GM12878 (cell line): Measurements from ENCODE around the gene RPS16. TPM values are rescaled to one million over a fixed set of nuclear protein-coding genes. Genes with fewer than 3 reads are reported as not detected.

Experiments used
- ATAC-seq: fragments of 200-7000 bp; cut with Tn5 transposase; 3 replicates; pipeline ENCODE4 v1.9.1; 2020; ENCODE audit warnings: mild to moderate bottlenecking, moderate library complexity
- BruUV-seq: library from RNA; stranded (reverse); fragments of 400-500 nt; replicated peaks from 2 replicates; lab custom pipeline; 2021; lab: Mats Ljungman, UMichigan
- CTCF ChIA-PET: fragments of 300-600 bp; sonication (Branson Sonifier 250); formaldehyde crosslinking; extraction: SDS; loops from one replicate; lab custom pipeline; 2021; ENCODE audit warnings: inconsistent platforms; lab: Yijun Ruan, JAX
- POLR2A ChIA-PET: fragments of 350-600 bp; formaldehyde crosslinking; extraction: SDS; loops from one replicate; lab custom pipeline; 2021; ENCODE audit warnings: inconsistent platforms; lab: Charles Lee
- RAD21 ChIA-PET: fragments of 300-600 bp; sonication (Branson Sonifier 250); formaldehyde crosslinking; loops from one replicate; lab custom pipeline; 2023; ENCODE audit warnings: antibody characterized with exemption; ENCODE audit not compliant: unreplicated experiment; lab: Charles Lee
- SMC1A ChIA-PET: fragments of 300-600 bp; sonication (Branson Sonifier 250); formaldehyde crosslinking; loops from one replicate; lab custom pipeline; 2023; ENCODE audit not compliant: unreplicated experiment, uncharacterized antibody; lab: Charles Lee
- DNase-seq: peaks from one replicate; pipeline ENCODE4 v3.0.0-alpha.2; 2011; ENCODE audit warnings: low read depth, low spot score
- FAIRE-seq: peaks from 3 replicates; lab custom pipeline; 2011; peaks lifted over from hg19 to GRCh38; lab: Jason Lieb, UNC
- H2AFZ ChIP-seq: 2 replicates; pipeline ENCODE4 v1.6.0; 2011; ENCODE audit warnings: low read depth, low read length, control low read depth; ENCODE audit not compliant: control insufficient read depth
- H3K27ac ChIP-seq: 2 replicates; pipeline ENCODE4 v1.5.1; 2011; ENCODE audit warnings: control low read depth; ENCODE audit not compliant: control insufficient read depth, insufficient read depth
- H3K27me3 ChIP-seq, 2 experiments: replicated peaks in 1 of 2; 2 replicates each; pipeline versions ENCODE4 v1.6.0 to v1.6.1; 2011; ENCODE audit warnings: low read length in 1 of 2; ENCODE audit not compliant: control insufficient read depth in 2 of 2, insufficient read depth in 2 of 2
- H3K36me3 ChIP-seq, 2 experiments: 2 replicates each; pipeline ENCODE4 v1.5.1; 2011; ENCODE audit warnings: low read length in 1 of 2; ENCODE audit not compliant: control insufficient read depth in 2 of 2, insufficient read depth in 2 of 2
- H3K4me1 ChIP-seq: 2 replicates; pipeline ENCODE4 v1.6.1; 2011; ENCODE audit warnings: mild to moderate bottlenecking, low read length, moderate library complexity, mixed read lengths; ENCODE audit not compliant: control insufficient read depth, insufficient read depth
- H3K4me2 ChIP-seq: 2 replicates; pipeline ENCODE4 v1.6.0; 2011; ENCODE audit warnings: control low read depth; ENCODE audit not compliant: control insufficient read depth, insufficient read depth
- H3K4me3 ChIP-seq: fragments of 200-600 bp; sonication (generic); 2 replicates; pipeline ENCODE4 v1.5.1; 2016
- H3K79me2 ChIP-seq: 2 replicates; pipeline ENCODE4 v1.6.0; 2011; ENCODE audit warnings: low read length; ENCODE audit not compliant: control insufficient read depth, insufficient read depth
- H3K9ac ChIP-seq: 2 replicates; pipeline ENCODE4 v1.8.0; 2011; ENCODE audit warnings: low read length, control low read depth, mixed read lengths; ENCODE audit not compliant: control insufficient read depth, insufficient read depth
- H3K9me3 ChIP-seq: replicated peaks from 3 replicates; pipeline ENCODE4 v1.5.1; 2011; ENCODE audit warnings: mild to moderate bottlenecking, low read length; ENCODE audit not compliant: control insufficient read depth, insufficient read depth
- H4K20me1 ChIP-seq: 2 replicates; pipeline ENCODE4 v1.6.0; 2011; ENCODE audit not compliant: control insufficient read depth, insufficient read depth
- ASH2L ChIP-seq: fragments of 300-600, 200-600 bp; sonication (generic); IDR thresholded peaks from 2 replicates; pipeline ENCODE4 v1.6.1; 2017; ENCODE audit warnings: low read depth, mild to moderate bottlenecking, borderline replicate concordance
- BACH1 ChIP-seq: fragments of 450-650 bp; IDR thresholded peaks from 2 replicates; pipeline ENCODE4 v1.6.1; 2017; ENCODE audit warnings: mild to moderate bottlenecking, borderline replicate concordance
- ESRRA ChIP-seq: IDR thresholded peaks from 2 replicates; pipeline ENCODE4 v1.6.1; 2012; ENCODE audit warnings: mild to moderate bottlenecking, low read length, improper control_type of control experiment
- FOXK2 ChIP-seq: fragments of 450-650 bp; IDR thresholded peaks from 2 replicates; pipeline ENCODE4 v1.6.1; 2017; ENCODE audit warnings: mild to moderate bottlenecking, moderate library complexity
- KDM1A ChIP-seq: fragments of 200-600 bp; sonication (generic); IDR thresholded peaks from 2 replicates; pipeline ENCODE4 v1.6.1; 2016; ENCODE audit warnings: borderline replicate concordance
- MXI1 ChIP-seq: fragments of 150-350 bp; IDR thresholded peaks from 2 replicates; pipeline ENCODE4 v1.6.1; 2011; ENCODE audit warnings: low read depth, mild to moderate bottlenecking, inconsistent platforms, low read length, improper control_type of control experiment
- PAX5 ChIP-seq: IDR thresholded peaks from 2 replicates; pipeline ENCODE4 v1.6.1; 2011; ENCODE audit warnings: low read depth, low read length, borderline replicate concordance
- SIX5 ChIP-seq: IDR thresholded peaks from 2 replicates; pipeline ENCODE4 v1.6.1; 2011; ENCODE audit warnings: mild to moderate bottlenecking, low read depth, low read length, moderate library complexity; ENCODE audit not compliant: severe bottlenecking
- STAT1 ChIP-seq: fragments of 450-650 bp; conservative IDR thresholded peaks from 2 replicates; pipeline ENCODE4 v1.6.1; 2014; ENCODE audit warnings: antibody characterized with exemption, mild to moderate bottlenecking
- SUZ12 ChIP-seq: fragments of 200-600 bp; sonication (generic); IDR thresholded peaks from one replicate; pipeline ENCODE4 v1.6.1; 2018; ENCODE audit warnings: antibody characterized with exemption, mild to moderate bottlenecking; ENCODE audit not compliant: unreplicated experiment
- TARDBP ChIP-seq: IDR thresholded peaks from 2 replicates; pipeline ENCODE4 v1.6.1; 2016; ENCODE audit warnings: borderline replicate concordance
- ZNF217 ChIP-seq: fragments of 450-650 bp; IDR thresholded peaks from 2 replicates; pipeline ENCODE4 v1.6.1; 2017; ENCODE audit warnings: antibody characterized with exemption, mild to moderate bottlenecking
- ZNF24 ChIP-seq: fragments of 450-650 bp; IDR thresholded peaks from 2 replicates; pipeline ENCODE4 v1.6.1; 2017; ENCODE audit warnings: antibody characterized with exemption, mild to moderate bottlenecking
- ZNF274 ChIP-seq: IDR thresholded peaks from one replicate; pipeline ENCODE4 v1.8.0; 2011; ENCODE audit not compliant: insufficient read length, insufficient read depth
- ZNF384 ChIP-seq: IDR thresholded peaks from 2 replicates; pipeline ENCODE4 v1.6.1; 2012; ENCODE audit warnings: low read depth, mild to moderate bottlenecking, low read length, improper control_type of control experiment, borderline replicate concordance
- ZSCAN29 ChIP-seq: fragments of 450-650 bp; IDR thresholded peaks from 2 replicates; pipeline ENCODE4 v1.6.1; 2017; ENCODE audit warnings: mild to moderate bottlenecking, moderate library complexity
- ZZZ3 ChIP-seq: IDR thresholded peaks from 2 replicates; pipeline ENCODE4 v1.6.1; 2011; ENCODE audit warnings: low read depth; ENCODE audit not compliant: control insufficient read depth, insufficient read length
- WGBS: methylation state at CpG from one replicate; pipeline ENCODE4 v1.1.6; 2016; ENCODE audit warnings: low lambda C conversion rate; ENCODE audit not compliant: insufficient replicate concordance, insufficient coverage; ENCODE audit errors: missing lambda C conversion rate; 5-methylcytosine and 5-hydroxymethylcytosine counted together
- in situ Hi-C: fragments of 300-500 bp; cut with MboI; formaldehyde crosslinking; loops from 9 replicates; pipeline ENCODE4 v1.14.3; 2018; ENCODE audit warnings: mixed read lengths
- intact Hi-C: fragments of 100-400 bp; cut with micrococcal nuclease; formaldehyde crosslinking; loops from one replicate; pipeline ENCODE4 v1.14.2; 2022; ENCODE audit not compliant: unreplicated experiment
- polyA plus RNA-seq, 11 experiments: library from polyadenylated mRNA; depleted of rRNA in 4 of 11; unstranded in 6 of 11; stranded (reverse) in 5 of 11; fragments of >200 nt; fragmentation: Nextera tagmentation in 4 of 11; fragmentation: Illumina TruSeq in 1 of 11; extraction: Ambion mirVana in 4 of 11; extraction: Trizol in 1 of 11; gene quantifications; 1 replicate in 1 of 11; 2 replicates in 10 of 11; pipeline versions ENCODE4 v1.2.1 to v1.2.3, GENCODE V29; 2011 to 2016; ENCODE audit warnings: inconsistent platforms in 2 of 11, missing spikeins in 2 of 11, low read depth in 1 of 11
- total RNA-seq, 4 experiments: library from RNA; depleted of rRNA in 3 of 4; stranded (reverse); fragments of >200 nt in 3 of 4; fragmentation: Illumina TruSeq in 1 of 4; extraction: Trizol in 1 of 4; gene quantifications; 2 replicates each; pipeline versions ENCODE4 v1.2.1 to v1.2.3, GENCODE V29; 2013 to 2021

The RPS16 gene
- total and polyA plus RNA-seq, 10 of the 15 experiments (the other 5 are each of a cell fraction or from before 2014, with no cell fraction given): 148 to 4,810 (median 2,343) TPM

- no peak for TF ChIP-seq ESRRA
- TF ChIP-seq STAT1: 0 out of 2 replicates have a peak, but pooled peaks have one; percentile 2
- peaks cover 6 to 11% of the 10 kb centered on the region in 2 experiments; a peak in 3 of 4 replicates for H3K36me3 ChIP-seq
- peaks cover 6% of the 10 kb centered on the region for H3K4me1 ChIP-seq
- SMC1A ChIA-PET: no interaction called here
- RAD21 ChIA-PET: interaction anchor here (0.6 to 0.9 kb wide), 2 partner anchors 9 to 45 kb away, joined by 3 read pairs; partner anchors contain the start of gene RPS16
- peaks cover 22% of the 10 kb centered on the region for H3K79me2 ChIP-seq
- H3K9me3 ChIP-seq: no peaks in the 10 kb centered on the region
- peak; percentile 14; the same call in 2 of the 3 replicates for ATAC-seq
- peak overlapping the region; percentile 96 for H3K9ac ChIP-seq
- peak; percentile 7 for FAIRE-seq
- peak overlapping the region; percentile 83 for H2AFZ ChIP-seq
- DNase-seq: no peak
- H3K4me3 ChIP-seq: peak overlapping the region; percentile 87
- H3K27me3 ChIP-seq: no peaks in the 10 kb centered on the region
- H3K4me2 ChIP-seq: peak overlapping the region; percentile 93
- no peaks in the 10 kb centered on the region for H4K20me1 ChIP-seq
- 0% methylated on average over 12 of the region's 12 CpGs for WGBS
- POLR2A ChIA-PET: interaction anchor here (0.7 kb wide), 3 partner anchors 36 to 52 kb away, joined by 3 to 5 read pairs (median 4); partner anchors contain the start of genes EID2B, RPS16 and SUPT5H
- BruUV-seq: no TSS peak
- in situ Hi-C loops (no loop called here), intact Hi-C loops (no loop called here)
- CTCF ChIA-PET: no interaction called here
- H3K27ac ChIP-seq: peak overlapping the region; percentile 91
These were observed 45.4 kb upstream of the RPS16 start for GRCh38 chr19:39481229-39481545.

DNA sequence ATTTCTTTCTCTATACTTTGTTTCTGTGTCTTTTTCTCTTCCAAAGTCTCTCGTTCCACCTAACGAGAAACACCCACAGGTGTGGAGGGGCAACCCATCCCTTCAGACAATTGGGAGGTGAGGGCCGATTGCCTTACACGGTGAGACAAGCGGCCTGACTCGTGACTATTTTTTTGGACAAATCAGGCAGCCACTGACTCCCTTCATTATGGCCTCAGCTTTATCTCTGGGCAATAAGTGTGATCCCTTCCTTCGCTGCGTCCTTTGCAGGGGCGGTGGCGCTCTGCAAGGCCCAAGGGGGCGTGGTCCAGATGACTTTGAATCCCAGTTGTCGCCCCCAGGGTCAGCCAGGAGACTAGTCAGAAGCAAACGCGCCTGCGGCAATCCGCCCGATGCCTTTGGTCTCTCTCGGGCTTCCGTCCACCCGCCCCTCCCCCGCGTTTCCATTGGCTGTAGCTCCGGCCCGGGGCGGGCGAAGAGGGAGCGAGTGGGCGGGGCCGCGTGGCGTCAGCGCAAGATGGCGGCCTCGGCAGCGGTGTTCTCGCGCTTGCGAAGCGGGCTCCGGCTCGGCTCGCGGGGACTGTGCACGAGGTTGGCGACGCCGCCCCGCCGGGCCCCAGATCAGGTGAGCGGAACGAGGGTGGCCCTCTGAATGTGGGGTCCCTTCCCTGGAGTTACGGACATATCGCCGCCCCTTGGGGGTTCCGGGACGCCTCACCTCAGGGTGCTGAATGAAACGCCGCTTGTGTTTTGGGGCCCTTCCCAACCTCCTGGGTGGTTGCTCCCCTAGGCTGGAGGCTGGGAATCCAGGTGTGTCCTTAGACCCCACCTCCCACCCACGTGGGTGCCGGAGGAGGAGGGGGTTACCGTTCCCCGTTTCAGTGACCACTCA lies 44.8 kb upstream of the RPS16 start, which contains the start of gene TIMM50:
TIMM50 (plus strand) TSS at position 502 of the 892 bp plus-strand sequence; CDS start at position 518, 16 bp downstream.
- H3K9me3 ChIP-seq: no peaks in the 10 kb centered on the region
- intact Hi-C loops: no loop called here
- DNase-seq (peak; percentile 69), ATAC-seq (peak; percentile 97), FAIRE-seq (peak; percentile 83)
- no peaks in the 10 kb centered on the region for H4K20me1 ChIP-seq
- peak within 1 kb of the TSS; percentile 87 for H3K4me3 ChIP-seq
- CTCF ChIA-PET: interaction anchor here (0.6 kb wide), 1 partner anchor 40 kb away, joined by 3 read pairs; no protein-coding TSS in a partner anchor
- peak within 1 kb of the TSS; percentile 91 for H3K27ac ChIP-seq
- 1% methylated on average over 59 of the region's 62 CpGs for WGBS
- in situ Hi-C loops: no loop called here
- no peaks in the 10 kb centered on the region for H3K27me3 ChIP-seq
- SMC1A ChIA-PET: interaction anchor here (0.6 to 0.9 kb wide), 2 partner anchors 17 to 153 kb away, joined by 3 to 5 read pairs; no protein-coding TSS in a partner anchor
- H3K36me3 ChIP-seq: peaks cover 9 to 12% of the 10 kb centered on the region in 2 experiments; a peak in 3 of 4 replicates
- peak within 1 kb of the TSS; percentile 96 for H3K9ac ChIP-seq
- H3K4me1 ChIP-seq: peaks cover 6% of the 10 kb centered on the region
- RAD21 ChIA-PET: interaction anchor here (0.6 to 0.9 kb wide), 2 partner anchors 9 to 45 kb away, joined by 3 read pairs; partner anchors contain the start of gene RPS16
- TSS peak; percentile 64 for BruUV-seq
- peak within 1 kb of the TSS; percentile 93 for H2AFZ ChIP-seq
- peaks cover 22% of the 10 kb centered on the region for H3K79me2 ChIP-seq
- H3K4me2 ChIP-seq: peak within 1 kb of the TSS; percentile 99
- POLR2A ChIA-PET: interaction anchor here (0.6 to 1.0 kb wide), 5 partner anchors 35 to 52 kb away, joined by 3 to 6 read pairs (median 4); partner anchors contain the start of genes EID2B, RPS16 and SUPT5H
- TF ChIP-seq TARDBP: 0 out of 2 replicates have a peak, but pooled peaks have one; percentile 47
- no peak for TF ChIP-seq ZNF217
- peak; percentile 76; the same call in 1 of the 2 replicates for TF ChIP-seq PAX5
- TF ChIP-seq MXI1: peak; percentile 72; the same call in 1 of the 2 replicates
- TF ChIP-seq SUZ12: no peak
- TF ChIP-seq ZNF384: no peak
- TF ChIP-seq KDM1A: no peak
- no peak for TF ChIP-seq FOXK2
- no peak for TF ChIP-seq ASH2L
- no peak for TF ChIP-seq ZNF274
- TF ChIP-seq SIX5: peak; percentile 17
- no peak for TF ChIP-seq ZSCAN29
- TF ChIP-seq ZNF24: peak; percentile 86
- TF ChIP-seq BACH1: peak; percentile 62; the same call in 1 of the 2 replicates
- no peak for TF ChIP-seq ZZZ3
